GM21447 (cell line): ENCODE results near the gene PLXNB1.

ENCODE experiments used
- ATAC-seq: cut with Tn5 transposase; IDR thresholded peaks from one replicate; pipeline ENCODE4 v1.9.1; 2021; ENCODE audit not compliant: unreplicated experiment

PLXNB1 gene

DNA sequence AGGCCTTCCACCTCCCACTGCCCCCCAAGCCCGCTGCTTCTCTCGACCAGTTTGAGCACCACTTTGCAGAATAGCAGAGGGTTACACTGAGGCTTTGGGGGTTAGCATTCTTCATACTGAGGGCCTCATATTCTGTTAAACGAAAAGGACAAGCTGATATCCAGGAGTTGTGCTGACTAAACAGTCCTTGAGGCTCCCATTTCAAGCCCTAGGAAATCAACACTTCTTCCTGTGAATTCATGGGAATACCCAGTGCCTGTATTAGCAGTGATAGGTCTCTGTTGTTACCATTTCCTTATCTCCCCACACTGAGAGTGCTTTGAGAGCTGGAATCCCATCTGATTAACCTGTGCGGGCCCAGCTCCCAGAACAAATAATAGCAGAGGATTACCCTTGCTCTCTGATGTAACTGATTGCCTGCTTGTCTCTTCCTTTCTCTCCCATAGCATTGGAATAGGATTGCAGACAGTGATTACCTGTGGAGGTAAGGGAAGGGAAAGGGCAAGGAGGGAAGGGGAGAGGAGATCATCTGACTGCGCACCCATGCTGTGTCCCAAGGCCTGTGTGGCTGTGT is 56.9 kb downstream of the PLXNB1 start:
- ATAC-seq: no peak

- ATAC-seq: no peak
Observed at GRCh38 chr3:48372377-48372770, 57.5 kb downstream of the PLXNB1 start.

DNA sequence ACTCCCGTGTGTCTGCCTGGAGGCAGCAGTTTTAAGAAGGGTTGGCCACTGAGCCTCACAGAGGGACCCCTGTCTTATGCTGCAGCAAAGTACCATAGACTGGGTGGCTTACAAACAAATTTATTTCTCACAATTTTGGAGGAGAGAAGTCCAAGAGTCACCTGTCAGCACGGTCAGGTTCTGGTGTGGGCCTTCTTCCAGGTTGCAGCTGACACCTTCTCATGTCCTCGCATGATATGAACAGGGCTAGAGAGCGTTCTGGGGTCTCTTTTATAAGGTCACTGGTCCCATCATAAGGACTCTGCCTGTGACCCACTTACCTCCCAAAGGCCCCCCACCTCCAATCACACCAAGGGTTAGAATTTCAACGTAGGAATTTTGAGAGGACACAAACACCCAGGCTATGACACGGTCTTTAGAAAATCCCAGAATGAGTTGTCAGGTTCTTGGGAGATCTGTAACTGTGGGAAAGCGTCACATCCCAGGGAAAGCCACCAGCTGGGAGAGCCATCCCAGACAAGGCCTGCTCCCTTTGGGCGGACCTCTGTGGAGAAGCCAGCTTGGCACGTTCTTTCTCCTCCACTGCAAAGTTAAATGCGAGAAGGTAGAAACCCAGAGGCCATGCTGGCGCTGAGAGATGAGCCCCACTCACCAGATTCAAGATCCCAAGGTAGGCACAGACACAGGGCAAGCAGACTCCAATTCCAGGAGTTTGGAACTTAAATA is 58.1 kb downstream of the PLXNB1 start, which contains the start of gene FBXW12:
Gene FBXW12, plus strand, starts transcription at position 569 of the 726 bp plus-strand sequence. CDS start 549 bp downstream, outside the sequence.
- no peak for ATAC-seq

GRCh38 chr3:48370333-48370713 is 59.6 kb downstream of the PLXNB1 start:
- ATAC-seq: no peak

GRCh38 chr3:48369693-48370332 is 60.1 kb downstream of the PLXNB1 start:
- no peak for ATAC-seq

GRCh38 chr3:48367201-48367600 is 62.7 kb downstream of the PLXNB1 start:
- no peak for ATAC-seq

GRCh38 chr3:48364840-48365239 is 65.0 kb downstream of the PLXNB1 start:
- no peak for ATAC-seq

DNA sequence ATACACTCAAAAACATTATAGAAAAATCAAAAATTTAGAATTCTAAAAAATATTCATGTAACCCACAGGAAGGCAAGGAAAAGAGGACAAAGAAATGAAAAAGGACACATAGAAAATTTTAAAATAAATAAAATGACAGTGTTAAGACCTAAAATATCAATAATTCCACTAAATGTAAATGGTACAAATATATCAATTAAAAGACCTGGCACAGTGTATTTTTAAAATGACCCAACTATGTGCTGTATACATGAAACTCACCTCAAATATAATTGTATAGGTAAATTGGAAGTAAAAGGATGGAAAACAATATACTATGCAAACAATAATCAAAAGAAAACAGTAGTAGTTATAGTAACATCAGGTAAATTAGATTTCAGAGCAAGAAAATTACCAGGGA is 68.0 kb downstream of the PLXNB1 start:
- ATAC-seq: no peak

DNA sequence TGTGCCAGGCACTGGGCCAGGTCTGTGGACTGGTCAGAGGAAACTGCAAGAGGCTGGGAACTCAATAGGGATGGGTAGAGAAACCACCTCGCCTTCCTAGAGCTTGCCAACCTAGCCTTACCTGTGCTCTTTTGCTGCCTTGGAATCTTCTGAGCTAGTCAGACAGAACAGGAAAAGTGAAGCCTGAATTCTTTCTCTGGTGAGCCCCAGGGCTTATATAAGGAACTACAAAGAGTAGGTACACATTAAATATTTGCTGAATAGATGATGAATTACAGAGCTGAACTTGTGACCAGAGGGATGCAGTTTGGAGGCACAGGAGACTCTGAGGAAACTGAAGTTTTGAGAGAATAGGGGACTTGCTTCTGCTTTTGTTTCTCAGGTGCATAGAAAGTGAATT is 73.5 kb downstream of the PLXNB1 start:
- ATAC-seq: no peak

- no peak for ATAC-seq
Observed at GRCh38 chr3:48353987-48354386, 75.9 kb downstream of the PLXNB1 start.
